GM15510 (cell line): Measurements from ENCODE around the gene ZHX3.

ENCODE experiments used
- POLR2A ChIP-seq: IDR thresholded peaks from 3 replicates; pipeline ENCODE4 v1.6.1; 2011; ENCODE audit warnings: borderline replicate concordance; ENCODE audit not compliant: insufficient read length; ENCODE audit errors: extremely low read depth

ZHX3 gene

GRCh38 chr20:41148942-41149341, 168.6 kb downstream of the ZHX3 start:
- TF ChIP-seq POLR2A: no peak

- no peak for TF ChIP-seq POLR2A
Observed at GRCh38 chr20:41147767-41148191, 169.8 kb downstream of the ZHX3 start.

GRCh38 chr20:41145821-41146620, 171.5 kb downstream of the ZHX3 start:
- TF ChIP-seq POLR2A: no peak

GRCh38 chr20:41145317-41145716, 172.2 kb downstream of the ZHX3 start:
- no peak for TF ChIP-seq POLR2A

- no peak for TF ChIP-seq POLR2A
Observed at GRCh38 chr20:41143354-41143753, 174.2 kb downstream of the ZHX3 start.

- TF ChIP-seq POLR2A: no peak
Observed at GRCh38 chr20:41142919-41143318, 174.6 kb downstream of the ZHX3 start.

GRCh38 chr20:41142245-41142644, 175.3 kb downstream of the ZHX3 start:
- no peak for TF ChIP-seq POLR2A

GRCh38 chr20:41141153-41141815, 176.2 kb downstream of the ZHX3 start:
- TF ChIP-seq POLR2A: no peak

- no peak for TF ChIP-seq POLR2A
Observed at GRCh38 chr20:41140226-41141133, 177.1 kb downstream of the ZHX3 start.

- no peak for TF ChIP-seq POLR2A
Observed at GRCh38 chr20:41139227-41140093, 178.1 kb downstream of the ZHX3 start.

- TF ChIP-seq POLR2A: no peak
Observed at GRCh38 chr20:41138475-41139226, 178.9 kb downstream of the ZHX3 start.

GRCh38 chr20:41137614-41138474, 179.7 kb downstream of the ZHX3 start:
- TF ChIP-seq POLR2A: no peak
